HG02973 (cell line): Measurements from ENCODE around the gene KPNB1.

ENCODE experiments used
- ATAC-seq: cut with Tn5 transposase; IDR thresholded peaks from one replicate; pipeline ENCODE4 v1.9.1; 2021; ENCODE audit warnings: moderate library complexity; ENCODE audit not compliant: unreplicated experiment

KPNB1 gene

GRCh38 chr17:47696717-47697642 is 47.3 kb downstream of the KPNB1 start:
- ATAC-seq = no peak

- no peak for ATAC-seq
Observed at GRCh38 chr17:47697906-47698711, 48.4 kb downstream of the KPNB1 start.

DNA sequence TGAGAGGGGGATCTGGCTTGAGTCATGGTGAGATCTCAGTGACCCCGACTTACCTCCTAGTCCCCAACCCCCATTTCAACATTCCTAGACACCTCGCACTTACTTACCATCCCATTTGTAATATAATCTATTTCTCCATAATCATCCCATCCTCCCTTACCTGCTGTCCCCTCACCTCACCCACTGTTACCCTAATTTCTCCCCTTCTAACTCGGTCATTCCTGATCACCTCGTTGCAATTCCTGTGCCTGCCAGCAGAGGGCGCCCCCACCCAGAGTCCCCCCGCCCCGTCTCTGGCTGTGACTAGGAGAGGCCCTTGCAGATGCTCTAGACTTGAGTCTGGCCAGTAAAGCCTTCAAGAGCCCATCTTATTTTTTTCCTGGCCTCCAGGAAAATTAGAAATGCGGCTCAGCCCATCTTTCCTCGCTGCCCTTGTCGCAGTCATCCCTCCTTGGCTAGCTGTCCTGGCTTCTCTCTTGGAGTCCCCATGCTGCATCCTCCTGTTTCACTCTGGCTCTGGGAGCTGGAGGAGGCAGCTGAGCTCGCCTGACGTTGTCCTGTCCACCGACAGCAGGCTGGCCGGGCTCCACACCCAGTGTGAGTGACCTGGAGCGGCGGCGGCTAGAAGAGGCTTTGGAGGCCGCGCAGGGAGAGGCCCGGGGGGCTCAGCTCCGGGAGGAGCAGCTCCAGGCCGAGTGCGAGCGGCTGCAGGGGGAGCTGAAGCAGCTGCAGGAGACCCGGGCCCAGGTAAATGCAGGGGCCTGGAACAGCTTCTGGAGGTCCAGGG is 49.2 kb downstream of the KPNB1 start:
- no peak for ATAC-seq

- no peak for ATAC-seq
Observed at GRCh38 chr17:47699536-47699840, 49.8 kb downstream of the KPNB1 start.

GRCh38 chr17:47700471-47701449 is 51.0 kb downstream of the KPNB1 start:
- ATAC-seq = no peak

DNA sequence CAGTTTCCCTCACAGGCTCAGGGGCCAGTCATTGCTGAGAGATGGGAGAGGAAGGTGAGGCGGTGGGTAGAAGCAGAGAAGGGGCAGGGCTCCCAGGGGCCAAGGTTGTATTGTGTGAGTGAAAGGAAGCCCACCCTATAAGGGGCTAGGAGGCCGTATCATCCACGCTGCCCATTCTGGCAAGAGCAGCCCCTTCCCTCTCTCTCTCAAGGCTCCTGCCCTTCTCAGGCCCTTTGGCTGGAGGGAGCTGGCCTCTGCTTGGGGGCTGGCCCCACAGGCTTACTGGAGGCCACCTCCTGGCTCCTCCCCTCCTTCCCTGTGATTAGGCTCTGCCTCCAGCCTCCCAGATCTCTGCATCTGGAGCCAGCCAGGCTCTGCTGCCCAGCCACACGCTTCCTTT is 51.9 kb downstream of the KPNB1 start:
- no peak for ATAC-seq

DNA sequence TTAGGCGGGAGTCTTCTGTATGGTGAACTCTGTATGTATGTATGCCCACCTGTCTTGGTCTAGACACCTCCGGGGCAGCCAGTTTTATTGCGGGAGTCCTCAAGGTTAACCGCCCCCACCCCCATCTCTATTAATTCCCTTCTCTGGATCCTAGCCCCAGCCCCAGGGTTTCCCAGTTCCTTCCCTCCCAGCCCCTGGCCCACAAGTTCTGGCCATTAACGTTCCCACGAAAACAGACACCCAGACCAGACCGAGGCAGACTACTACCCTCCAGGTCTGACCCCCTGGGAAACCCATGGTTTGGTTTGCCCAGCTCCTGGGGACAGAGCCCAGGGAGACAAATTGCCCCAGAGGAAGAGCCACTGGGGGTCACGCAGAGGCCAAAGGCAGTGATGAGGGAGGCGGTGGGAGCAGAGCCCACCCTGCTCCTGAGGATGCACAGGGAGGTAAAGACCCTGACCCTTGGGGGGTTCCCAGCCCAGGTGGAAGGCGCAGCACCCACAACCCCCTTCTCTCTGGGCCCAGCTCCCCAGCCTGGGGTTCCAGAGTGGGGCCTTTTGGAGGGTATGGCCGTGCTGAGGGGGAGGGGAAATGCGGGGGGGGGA is 52.8 kb downstream of the KPNB1 start:
- ATAC-seq = no peak

- ATAC-seq = no peak
Observed at GRCh38 chr17:47703191-47703591, 53.5 kb downstream of the KPNB1 start.

- no peak for ATAC-seq
Observed at GRCh38 chr17:47703671-47704070, 54.0 kb downstream of the KPNB1 start.

- no peak for ATAC-seq
Observed at GRCh38 chr17:47704116-47704515, 54.4 kb downstream of the KPNB1 start.

GRCh38 chr17:47704736-47705135 is 55.0 kb downstream of the KPNB1 start:
- ATAC-seq = no peak

GRCh38 chr17:47705536-47706530 is 56.1 kb downstream of the KPNB1 start:
- no peak for ATAC-seq

DNA sequence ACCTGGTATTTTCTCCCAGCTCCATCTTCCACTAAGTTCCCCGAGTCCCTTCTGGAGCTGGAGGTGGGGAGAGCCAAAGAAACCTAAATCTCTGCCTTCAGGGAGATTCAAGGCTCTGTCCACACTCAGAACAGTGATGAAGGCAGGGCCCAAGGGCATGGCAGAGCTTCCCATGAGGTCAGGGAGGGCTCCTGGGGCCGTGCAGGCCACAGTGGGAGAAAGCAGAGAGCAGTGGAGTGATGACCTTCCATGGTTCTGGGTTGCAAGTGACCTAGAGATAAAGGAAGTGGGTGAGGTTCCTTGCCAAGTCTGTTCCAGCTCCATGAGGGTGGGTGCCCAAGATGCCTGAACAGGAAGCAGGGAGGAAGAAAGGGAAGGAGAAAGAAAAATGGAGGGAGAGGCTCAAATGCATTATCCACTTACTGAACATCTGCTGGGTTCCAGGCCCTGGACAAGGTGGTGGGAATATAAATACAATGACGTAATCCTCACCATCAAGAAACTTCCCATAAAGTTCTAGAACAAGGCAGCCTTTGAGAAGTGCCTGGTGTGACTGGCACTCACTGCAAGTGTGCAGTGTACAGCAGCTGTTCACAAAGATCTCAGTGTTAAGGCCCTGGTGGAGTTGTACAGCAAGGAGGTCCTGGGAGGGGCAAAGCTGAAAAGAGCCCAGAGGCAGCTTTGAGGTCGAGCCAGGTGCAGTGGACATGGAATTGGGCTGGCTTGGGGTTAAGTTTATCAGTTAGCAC is 57.5 kb downstream of the KPNB1 start:
- no peak for ATAC-seq

DNA sequence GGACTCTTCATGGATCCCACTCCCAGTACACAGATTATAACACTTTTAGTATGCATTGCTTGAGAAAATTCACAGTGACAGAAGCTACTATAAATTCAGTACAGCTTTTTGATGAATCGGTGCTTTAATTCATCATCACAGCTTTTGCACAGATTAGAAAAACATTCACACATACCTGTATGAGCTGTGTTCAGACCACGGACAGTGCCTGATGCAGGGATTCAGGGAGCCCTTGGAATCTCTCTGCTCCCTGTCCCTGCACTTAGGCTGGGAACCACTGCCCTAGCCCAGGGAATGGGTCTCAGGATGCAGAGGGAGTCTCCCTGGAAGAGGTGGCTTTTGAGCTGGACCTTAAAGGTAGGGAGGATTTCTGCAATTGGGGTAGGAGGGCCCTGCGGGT is 58.2 kb downstream of the KPNB1 start:
- no peak for ATAC-seq

DNA sequence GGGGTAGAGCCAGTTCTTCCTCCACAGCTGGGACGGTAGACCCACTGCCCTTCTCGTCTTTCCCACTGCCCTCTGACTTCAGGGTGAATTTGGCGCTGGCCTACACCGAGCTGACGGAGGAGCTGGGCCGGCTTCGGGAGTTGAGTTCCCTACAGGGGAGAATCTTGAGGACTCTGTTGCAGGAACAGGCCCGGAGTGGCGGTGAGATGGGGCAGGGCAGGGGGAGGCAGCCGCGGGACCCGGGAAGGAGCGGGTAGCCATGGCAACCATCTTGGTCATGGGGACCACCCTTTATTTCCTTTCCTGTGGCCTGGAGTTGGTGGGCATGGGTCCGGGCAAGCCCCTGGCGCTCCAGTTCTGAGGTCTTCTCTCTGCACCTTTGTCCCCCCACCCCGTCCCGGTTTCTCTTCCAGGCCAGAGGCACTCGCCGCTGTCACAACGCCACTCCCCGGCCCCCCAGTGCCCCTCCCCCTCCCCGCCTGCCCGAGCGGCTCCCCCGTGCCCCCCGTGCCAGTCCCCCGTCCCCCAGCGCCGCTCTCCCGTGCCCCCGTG is 58.7 kb downstream of the KPNB1 start:
- no peak for ATAC-seq

DNA sequence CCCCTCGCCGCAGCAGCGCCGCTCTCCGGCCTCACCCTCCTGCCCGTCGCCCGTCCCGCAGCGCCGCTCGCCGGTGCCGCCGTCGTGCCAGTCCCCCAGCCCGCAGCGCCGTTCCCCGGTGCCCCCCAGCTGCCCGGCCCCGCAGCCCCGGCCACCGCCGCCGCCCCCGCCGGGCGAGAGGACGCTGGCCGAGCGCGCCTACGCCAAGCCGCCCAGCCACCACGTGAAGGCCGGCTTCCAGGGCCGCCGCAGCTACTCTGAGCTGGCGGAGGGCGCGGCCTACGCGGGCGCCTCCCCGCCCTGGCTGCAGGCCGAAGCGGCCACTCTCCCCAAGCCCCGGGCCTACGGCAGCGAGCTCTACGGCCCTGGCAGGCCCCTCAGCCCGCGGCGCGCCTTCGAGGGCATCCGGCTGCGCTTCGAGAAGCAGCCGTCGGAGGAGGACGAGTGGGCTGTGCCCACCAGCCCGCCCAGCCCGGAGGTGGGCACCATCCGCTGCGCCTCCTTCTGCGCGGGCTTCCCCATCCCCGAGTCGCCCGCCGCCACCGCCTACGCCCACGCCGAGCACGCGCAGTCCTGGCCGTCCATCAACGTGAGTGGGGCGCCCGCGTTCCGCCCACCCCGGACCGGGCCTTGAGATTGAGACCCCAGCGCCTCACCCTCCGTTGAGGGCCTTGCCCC is 59.3 kb downstream of the KPNB1 start:
- no peak for ATAC-seq

- ATAC-seq = no peak
Observed at GRCh38 chr17:47709594-47709993, 59.9 kb downstream of the KPNB1 start.
